ENCODE data around the gene TBC1D9B.

DNA sequence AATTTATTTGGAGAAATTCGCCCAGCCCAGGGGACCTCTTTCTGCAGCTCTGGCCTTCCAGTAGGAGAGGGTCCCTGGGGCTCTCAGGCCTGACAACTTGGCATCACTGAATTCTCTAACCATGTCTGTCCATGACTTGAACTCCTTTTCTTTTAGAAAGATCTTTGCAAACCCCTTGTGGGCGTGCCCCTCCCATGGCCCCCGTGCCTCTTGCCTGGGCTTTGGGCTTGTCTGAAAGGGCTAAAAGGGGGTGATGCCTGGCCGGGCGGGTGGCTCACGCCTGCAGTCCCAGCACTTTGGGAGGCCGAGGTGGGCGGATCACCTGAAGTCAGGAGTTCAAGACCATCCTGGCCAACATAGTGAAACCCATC, 90.2 kb downstream of the TBC1D9B start:
- TF ChIP-seq CTCF (IDR thresholded peaks at IDR 0.05) (no peak), POLR2A (IDR thresholded peaks at IDR 0.05) (no peak)
